NCI-H2196 (cell line): Measurements from ENCODE around the gene DPEP3.
"Not testable (repeated sequence)": the region's sequence is repeated elsewhere in the genome, so short reads cannot be mapped to it uniquely, and the experiment has no call there.

Experiments used
- DNase-seq: peaks from one replicate; lab custom pipeline; 2025; ENCODE audit not compliant: unreplicated experiment; lab: John Stamatoyannopoulos, UW

Gene DPEP3

GRCh38 chr16:67994040-67994408, 13.7 kb upstream of the DPEP3 start:
- DNase-seq, result not testable (repeated sequence)

GRCh38 chr16:67993207-67994039, 13.1 kb upstream of the DPEP3 start:
- DNase-seq, result peak; percentile 56

- DNase-seq, result no peak
Measured at GRCh38 chr16:67992661-67993206, 12.4 kb upstream of the DPEP3 start.

- no peak for DNase-seq
Measured at GRCh38 chr16:67990018-67990386, 9.7 kb upstream of the DPEP3 start.

- no peak for DNase-seq
Measured at GRCh38 chr16:67989322-67990017, 9.2 kb upstream of the DPEP3 start.

GRCh38 chr16:67988675-67989074, 8.4 kb upstream of the DPEP3 start:
- DNase-seq, result no peak

GRCh38 chr16:67987460-67988160, 7.3 kb upstream of the DPEP3 start:
- DNase-seq, result no peak

GRCh38 chr16:67986949-67987348, 6.7 kb upstream of the DPEP3 start:
- DNase-seq, result no peak

- DNase-seq, result no peak
Measured at GRCh38 chr16:67982011-67982696, 1.9 kb upstream of the DPEP3 start.

GRCh38 chr16:67977469-67978227, 2.7 kb downstream of the DPEP3 start:
- no peak for DNase-seq

- DNase-seq, result no peak
Measured at GRCh38 chr16:67977005-67977404, 3.3 kb downstream of the DPEP3 start.

- no peak for DNase-seq
Measured at GRCh38 chr16:67976205-67976604, 4.1 kb downstream of the DPEP3 start.

GRCh38 chr16:67975321-67976105, 4.8 kb downstream of the DPEP3 start:
- no peak for DNase-seq

- DNase-seq, result not testable (repeated sequence)
Measured at GRCh38 chr16:67972285-67972684, 8.0 kb downstream of the DPEP3 start.

GRCh38 chr16:67971111-67971510, 9.2 kb downstream of the DPEP3 start:
- DNase-seq, result no peak

- no peak for DNase-seq
Measured at GRCh38 chr16:67969254-67970039, 10.9 kb downstream of the DPEP3 start.

GRCh38 chr16:67968400-67969253, 11.7 kb downstream of the DPEP3 start, which contains the start of gene SLC12A4:
SLC12A4 (minus strand) TSS chr16:67968637; CDS start chr16:67968553, 84 bp downstream.
- peak; percentile 57 for DNase-seq

GRCh38 chr16:67967958-67968399, 12.3 kb downstream of the DPEP3 start:
- DNase-seq, result no peak
